GM23338 (cell line): Measurements from ENCODE around the gene MCUR1. TPM values are rescaled to one million over a fixed set of nuclear protein-coding genes. Genes with fewer than 3 reads are reported as not detected.

ENCODE experiments used
- ATAC-seq: fragments of 200-7000 bp; cut with Tn5 transposase; 3 replicates; pipeline ENCODE4 v1.9.1; 2020
- DNase-seq: peaks from one replicate; pipeline ENCODE4 v3.0.0-alpha.2; 2015; ENCODE audit warnings: low spot score
- H2AFZ ChIP-seq: fragments of 200-600 bp; sonication (generic); 2 replicates; pipeline ENCODE4 v1.8.0; 2016; ENCODE audit warnings: antibody characterized with exemption, mild to moderate bottlenecking, moderate library complexity
- H3F3A ChIP-seq: fragments of 200-600 bp; sonication (generic); replicated peaks from 2 replicates; pipeline ENCODE4 v1.8.0; 2017; ENCODE audit warnings: antibody characterized with exemption, mixed run types, low read depth
- H3K27ac ChIP-seq: fragments of 200-600 bp; sonication (generic); 2 replicates; pipeline ENCODE4 v1.6.1; 2016; ENCODE audit warnings: low read depth
- H3K27me3 ChIP-seq: fragments of 200-600 bp; sonication (generic); 2 replicates; pipeline ENCODE4 v1.8.0; 2016; ENCODE audit warnings: mild to moderate bottlenecking, mixed run types, moderate library complexity; ENCODE audit not compliant: insufficient read depth
- H3K36me3 ChIP-seq: fragments of 200-600 bp; sonication (generic); 2 replicates; pipeline ENCODE4 v1.8.0; 2016; ENCODE audit warnings: mild to moderate bottlenecking; ENCODE audit not compliant: insufficient read depth
- H3K4me1 ChIP-seq: fragments of 200-600 bp; sonication (generic); 2 replicates; pipeline ENCODE4 v1.8.0; 2016; ENCODE audit warnings: mild to moderate bottlenecking, moderate library complexity; ENCODE audit not compliant: insufficient read depth
- H3K4me2 ChIP-seq: fragments of 200-600 bp; sonication (generic); 2 replicates; pipeline ENCODE4 v1.7.1; 2017; ENCODE audit warnings: mixed run types
- H3K4me3 ChIP-seq: fragments of 200-600 bp; sonication (generic); 2 replicates; pipeline ENCODE4 v1.6.1; 2016; ENCODE audit warnings: mixed run types
- H3K79me2 ChIP-seq: fragments of 200-600 bp; sonication (generic); replicated peaks from 2 replicates; pipeline ENCODE4 v1.8.0; 2017; ENCODE audit warnings: mild to moderate bottlenecking; ENCODE audit not compliant: insufficient read depth
- H3K9me2 ChIP-seq: fragments of 200-600 bp; sonication (generic); 2 replicates; pipeline ENCODE4 v1.8.0; 2017; ENCODE audit not compliant: insufficient read depth
- H4K20me1 ChIP-seq: fragments of 200-600 bp; sonication (generic); replicated peaks from 2 replicates; pipeline ENCODE4 v1.8.0; 2017; ENCODE audit warnings: mild to moderate bottlenecking; ENCODE audit not compliant: insufficient read depth
- H3K27ac Mint-ChIP-seq: 2 replicates; pipeline ENCODE4 v1.8.0; 2020; ENCODE audit warnings: inconsistent platforms, mild to moderate bottlenecking, moderate library complexity, mixed read lengths
- H3K27me3 Mint-ChIP-seq: 3 replicates; pipeline ENCODE4 v1.8.0; 2022; ENCODE audit warnings: low read depth, mild to moderate bottlenecking, moderate library complexity, mixed read lengths, inconsistent platforms; ENCODE audit not compliant: insufficient read depth, poor library complexity
- H3K36me3 Mint-ChIP-seq: 3 replicates; pipeline ENCODE4 v1.8.0; 2021; ENCODE audit warnings: low read depth, mild to moderate bottlenecking, inconsistent platforms, moderate library complexity, mixed read lengths
- H3K4me1 Mint-ChIP-seq: 3 replicates; pipeline ENCODE4 v1.8.0; 2020; ENCODE audit warnings: mild to moderate bottlenecking, inconsistent platforms, mixed read lengths
- H3K4me3 Mint-ChIP-seq: 3 replicates; pipeline ENCODE4 v1.8.0; 2021; ENCODE audit warnings: moderate library complexity, mild to moderate bottlenecking, inconsistent platforms, mixed read lengths
- H3K9me3 Mint-ChIP-seq: 3 replicates; pipeline ENCODE4 v1.8.0; 2020; ENCODE audit warnings: moderate library complexity, mild to moderate bottlenecking, inconsistent platforms, mixed read lengths
- EZH2 ChIP-seq: fragments of 200-600 bp; sonication (generic); IDR thresholded peaks from one replicate; pipeline ENCODE4 v1.8.0; 2017; ENCODE audit warnings: antibody characterized with exemption, mild to moderate bottlenecking, low read depth; ENCODE audit not compliant: unreplicated experiment
- STAT1 ChIP-seq: IDR thresholded peaks from one replicate; pipeline ENCODE4 v1.6.1; 2016; ENCODE audit warnings: antibody characterized with exemption; ENCODE audit not compliant: unreplicated experiment
- ZNF331 ChIP-seq: fragments of 250-450 bp; sonication (Bioruptor Pico); IDR thresholded peaks from 2 replicates; pipeline ENCODE4 v1.5.0; 2020; ENCODE audit warnings: low read depth, mild to moderate bottlenecking, moderate library complexity
- polyA plus RNA-seq: library from polyadenylated mRNA; unstranded; fragments of >200 nt; fragmentation: Nextera tagmentation; extraction: Ambion mirVana; gene quantifications from 2 replicates; pipeline ENCODE4 v1.2.1, GENCODE V29; 2016
- total RNA-seq: library from RNA; depleted of rRNA; stranded (reverse); fragments of >200 nt; shearing (Covaris generic); gene quantifications from 2 replicates; pipeline ENCODE4 v1.2.3, GENCODE V29; 2014
- TF ChIP-seq, protein P1 (sequence below): fragments of 250-450 bp; sonication (Bioruptor Pico); IDR thresholded peaks from 2 replicates; pipeline ENCODE4 v1.5.0; 2020; ENCODE audit warnings: mild to moderate bottlenecking, moderate library complexity

MCUR1 gene
- total and polyA plus RNA-seq, 2 experiments from 2014 or later = 21.0 to 65.3 TPM

DNA sequence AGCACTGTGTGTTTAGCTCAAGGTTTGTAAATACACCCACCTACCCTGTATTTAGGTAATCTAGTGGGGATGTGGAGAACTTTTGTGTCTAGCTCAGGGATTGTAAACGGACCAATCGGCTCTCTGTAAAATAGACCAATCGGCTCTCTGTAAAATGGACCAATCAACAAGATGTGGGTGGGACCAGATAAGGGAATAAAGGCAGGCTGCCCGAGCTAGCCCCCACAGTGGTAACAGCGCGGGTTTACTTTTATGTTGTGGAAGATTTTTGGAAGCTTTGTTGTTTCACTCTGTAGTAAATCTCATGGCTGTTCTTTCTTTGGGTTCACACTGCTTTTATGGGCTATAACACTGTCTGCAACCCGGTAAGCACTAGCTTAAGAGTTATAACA, 70.6 kb downstream of the MCUR1 start:
- no peak overlapping the region; the same call in 1 of the 2 replicates for H2AFZ ChIP-seq
- ATAC-seq = no peak
- no peaks in the 10 kb centered on the region for H3K4me1 ChIP-seq
- H3K4me1 Mint-ChIP-seq = no peaks in the 10 kb centered on the region
- peaks cover 7% of the 10 kb centered on the region; the same call in 2 of the 3 replicates for H3K9me3 Mint-ChIP-seq
- H3K36me3 Mint-ChIP-seq = no peaks in the 10 kb centered on the region
- no peaks in the 10 kb centered on the region for H3K36me3 ChIP-seq
- no peak overlapping the region for H3K27ac Mint-ChIP-seq
- no peaks in the 10 kb centered on the region for H3K27me3 ChIP-seq
- H3K27ac ChIP-seq = no peak overlapping the region
- H3K79me2 ChIP-seq = no peaks in the 10 kb centered on the region
- no peak overlapping the region for H3K4me3 Mint-ChIP-seq
- DNase-seq = no peak
- no peaks in the 10 kb centered on the region for H3F3A ChIP-seq
- H3K4me2 ChIP-seq = no peak overlapping the region
- TF ChIP-seq, protein P1, sequence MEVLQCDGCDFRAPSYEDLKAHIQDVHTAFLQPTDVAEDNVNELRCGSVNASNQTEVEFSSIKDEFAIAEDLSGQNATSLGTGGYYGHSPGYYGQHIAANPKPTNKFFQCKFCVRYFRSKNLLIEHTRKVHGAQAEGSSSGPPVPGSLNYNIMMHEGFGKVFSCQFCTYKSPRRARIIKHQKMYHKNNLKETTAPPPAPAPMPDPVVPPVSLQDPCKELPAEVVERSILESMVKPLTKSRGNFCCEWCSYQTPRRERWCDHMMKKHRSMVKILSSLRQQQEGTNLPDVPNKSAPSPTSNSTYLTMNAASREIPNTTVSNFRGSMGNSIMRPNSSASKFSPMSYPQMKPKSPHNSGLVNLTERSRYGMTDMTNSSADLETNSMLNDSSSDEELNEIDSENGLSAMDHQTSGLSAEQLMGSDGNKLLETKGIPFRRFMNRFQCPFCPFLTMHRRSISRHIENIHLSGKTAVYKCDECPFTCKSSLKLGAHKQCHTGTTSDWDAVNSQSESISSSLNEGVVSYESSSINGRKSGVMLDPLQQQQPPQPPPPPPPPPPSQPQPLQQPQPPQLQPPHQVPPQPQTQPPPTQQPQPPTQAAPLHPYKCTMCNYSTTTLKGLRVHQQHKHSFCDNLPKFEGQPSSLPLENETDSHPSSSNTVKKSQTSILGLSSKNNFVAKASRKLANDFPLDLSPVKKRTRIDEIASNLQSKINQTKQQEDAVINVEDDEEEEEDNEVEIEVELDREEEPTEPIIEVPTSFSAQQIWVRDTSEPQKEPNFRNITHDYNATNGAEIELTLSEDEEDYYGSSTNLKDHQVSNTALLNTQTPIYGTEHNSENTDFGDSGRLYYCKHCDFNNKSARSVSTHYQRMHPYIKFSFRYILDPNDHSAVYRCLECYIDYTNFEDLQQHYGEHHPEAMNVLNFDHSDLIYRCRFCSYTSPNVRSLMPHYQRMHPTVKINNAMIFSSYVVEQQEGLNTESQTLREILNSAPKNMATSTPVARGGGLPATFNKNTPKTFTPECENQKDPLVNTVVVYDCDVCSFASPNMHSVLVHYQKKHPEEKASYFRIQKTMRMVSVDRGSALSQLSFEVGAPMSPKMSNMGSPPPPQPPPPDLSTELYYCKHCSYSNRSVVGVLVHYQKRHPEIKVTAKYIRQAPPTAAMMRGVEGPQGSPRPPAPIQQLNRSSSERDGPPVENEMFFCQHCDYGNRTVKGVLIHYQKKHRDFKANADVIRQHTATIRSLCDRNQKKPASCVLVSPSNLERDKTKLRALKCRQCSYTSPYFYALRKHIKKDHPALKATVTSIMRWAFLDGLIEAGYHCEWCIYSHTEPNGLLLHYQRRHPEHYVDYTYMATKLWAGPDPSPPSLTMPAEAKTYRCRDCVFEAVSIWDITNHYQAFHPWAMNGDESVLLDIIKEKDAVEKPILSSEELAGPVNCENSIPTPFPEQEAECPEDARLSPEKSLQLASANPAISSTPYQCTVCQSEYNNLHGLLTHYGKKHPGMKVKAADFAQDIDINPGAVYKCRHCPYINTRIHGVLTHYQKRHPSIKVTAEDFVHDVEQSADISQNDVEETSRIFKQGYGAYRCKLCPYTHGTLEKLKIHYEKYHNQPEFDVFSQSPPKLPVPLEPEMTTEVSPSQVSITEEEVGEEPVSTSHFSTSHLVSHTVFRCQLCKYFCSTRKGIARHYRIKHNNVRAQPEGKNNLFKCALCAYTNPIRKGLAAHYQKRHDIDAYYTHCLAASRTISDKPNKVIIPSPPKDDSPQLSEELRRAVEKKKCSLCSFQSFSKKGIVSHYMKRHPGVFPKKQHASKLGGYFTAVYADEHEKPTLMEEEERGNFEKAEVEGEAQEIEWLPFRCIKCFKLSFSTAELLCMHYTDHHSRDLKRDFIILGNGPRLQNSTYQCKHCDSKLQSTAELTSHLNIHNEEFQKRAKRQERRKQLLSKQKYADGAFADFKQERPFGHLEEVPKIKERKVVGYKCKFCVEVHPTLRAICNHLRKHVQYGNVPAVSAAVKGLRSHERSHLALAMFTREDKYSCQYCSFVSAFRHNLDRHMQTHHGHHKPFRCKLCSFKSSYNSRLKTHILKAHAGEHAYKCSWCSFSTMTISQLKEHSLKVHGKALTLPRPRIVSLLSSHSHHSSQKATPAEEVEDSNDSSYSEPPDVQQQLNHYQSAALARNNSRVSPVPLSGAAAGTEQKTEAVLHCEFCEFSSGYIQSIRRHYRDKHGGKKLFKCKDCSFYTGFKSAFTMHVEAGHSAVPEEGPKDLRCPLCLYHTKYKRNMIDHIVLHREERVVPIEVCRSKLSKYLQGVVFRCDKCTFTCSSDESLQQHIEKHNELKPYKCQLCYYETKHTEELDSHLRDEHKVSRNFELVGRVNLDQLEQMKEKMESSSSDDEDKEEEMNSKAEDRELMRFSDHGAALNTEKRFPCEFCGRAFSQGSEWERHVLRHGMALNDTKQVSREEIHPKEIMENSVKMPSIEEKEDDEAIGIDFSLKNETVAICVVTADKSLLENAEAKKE (CRISPR knock-in tag) = no peak
- no peak for TF ChIP-seq ZNF331 (CRISPR knock-in tag)
- TF ChIP-seq STAT1 = no peak
- H4K20me1 ChIP-seq = no peaks in the 10 kb centered on the region
- no peaks in the 10 kb centered on the region for H3K9me2 ChIP-seq
- H3K27me3 Mint-ChIP-seq = no peaks in the 10 kb centered on the region
- no peak overlapping the region for H3K4me3 ChIP-seq

DNA sequence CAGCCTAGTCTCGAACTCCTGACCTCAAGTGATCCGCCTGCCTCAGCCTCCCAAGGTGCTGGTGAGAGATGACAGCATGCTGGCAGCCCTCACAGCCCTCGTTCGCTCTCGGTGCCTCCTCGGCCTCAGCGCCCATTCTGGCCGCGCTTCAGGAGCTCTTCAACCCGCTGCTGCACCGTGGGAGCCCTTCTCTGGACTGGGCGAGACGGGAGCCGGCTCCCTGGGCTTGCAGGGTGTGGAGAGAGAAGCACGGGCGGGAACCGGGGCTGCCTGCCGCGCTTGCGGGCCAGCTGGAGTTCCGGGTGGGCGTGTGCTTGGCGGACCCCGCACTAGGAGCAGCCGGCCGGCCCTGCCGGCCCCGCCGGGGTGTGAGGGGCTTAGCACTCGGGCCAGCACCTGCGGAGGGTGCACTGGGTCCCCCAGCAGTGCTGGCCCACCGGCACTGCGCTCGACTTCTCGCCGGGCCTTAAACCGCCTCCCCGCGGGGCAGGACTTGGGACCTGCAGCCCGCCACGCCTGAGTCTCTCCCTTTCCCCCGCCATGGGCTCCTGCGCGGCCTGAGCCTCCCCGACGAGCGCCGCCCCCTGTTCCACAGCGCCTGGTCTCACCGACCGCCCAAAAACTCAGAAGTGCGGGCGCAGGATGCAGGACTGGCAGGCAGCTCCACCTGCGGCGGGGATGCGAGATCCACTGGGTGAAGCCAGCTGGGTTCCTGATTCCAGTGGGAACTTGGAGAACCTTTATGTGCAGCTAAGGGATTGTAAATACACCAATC, 71.2 kb downstream of the MCUR1 start:
- H3K4me3 Mint-ChIP-seq = 0 out of 3 replicates have a peak overlapping the region, but pooled peaks have one; percentile 26

More for the DNA sequence above, 71.2 kb downstream of the MCUR1 start:
- Mint-ChIP-seq H3K27ac (no peak overlapping the region), H3K9me3 (peaks cover 7% of the 10 kb centered on the region; the same call in 2 of the 3 replicates), H3K36me3 (no peaks in the 10 kb centered on the region), H3K27me3 (no peaks in the 10 kb centered on the region), H3K4me1 (no peaks in the 10 kb centered on the region)
- TF ChIP-seq EZH2 = no peak
- H3K4me2 ChIP-seq = no peak overlapping the region
- no peaks in the 10 kb centered on the region for H3K36me3 ChIP-seq
- H3K79me2 ChIP-seq = no peaks in the 10 kb centered on the region
- no peak overlapping the region for H2AFZ ChIP-seq
- no peak overlapping the region for H3K27ac ChIP-seq
- peak; percentile 88 for ATAC-seq
- H4K20me1 ChIP-seq = no peaks in the 10 kb centered on the region
- H3F3A ChIP-seq = no peaks in the 10 kb centered on the region
- no peaks in the 10 kb centered on the region for H3K9me2 ChIP-seq
- no peaks in the 10 kb centered on the region for H3K27me3 ChIP-seq
- DNase-seq = peak; percentile 21
- no peaks in the 10 kb centered on the region for H3K4me1 ChIP-seq
- peak overlapping the region; percentile 34; the same call in 1 of the 2 replicates for H3K4me3 ChIP-seq
